Gastrocnemius medialis (tissue), 4 donors: ENCODE measurements around the gene ARL14EPL.

Source experiments
- CTCF ChIP-seq, 5 experiments: fragments of 450-650 bp in 3 of 5; fragments of 200-600 bp in 2 of 5; sonication (generic) in 2 of 5; IDR thresholded peaks in 4 of 5; conservative IDR thresholded peaks in 1 of 5; 1 replicate in 4 of 5; 2 replicates in 1 of 5; pipeline ENCODE4 v1.5.1; 2016 to 2019; ENCODE audit warnings: antibody characterized with exemption in 5 of 5, mild to moderate bottlenecking in 3 of 5, moderate library complexity in 3 of 5
- POLR2A ChIP-seq, 2 donors: fragments of 450-650 bp; IDR thresholded peaks; one replicate each; pipeline ENCODE4 v1.6.1; 2017; ENCODE audit warnings: antibody characterized with exemption in 2 of 2, mild to moderate bottlenecking in 2 of 2, moderate library complexity in 2 of 2

GRCh38 chr5:116062352-116062751, 30.1 kb downstream of the ARL14EPL start:
- TF ChIP-seq POLR2A (IDR thresholded peaks at IDR 0.05), result no peak
- no peak for TF ChIP-seq CTCF (IDR thresholded peaks at IDR 0.05 in 4 of 5, conservative IDR thresholded peaks at IDR 0.05 in 1 of 5)
